RCC 7860 (cell line): Measurements from ENCODE around the gene RTP2.

Experiments
- DNase-seq: peaks from one replicate; pipeline ENCODE4 v3.0.0-alpha.2; 2015; ENCODE audit warnings: low spot score
- FAIRE-seq: peaks from 2 replicates; lab custom pipeline; 2012; peaks lifted over from hg19 to GRCh38; lab: Jason Lieb, UNC

Gene RTP2

GRCh38 chr3:187739094-187739560 is 36.8 kb upstream of the RTP2 start:
- no peak for FAIRE-seq

GRCh38 chr3:187738331-187739093 is 36.2 kb upstream of the RTP2 start:
- DNase-seq (peak; percentile 64), FAIRE-seq (peak; percentile 14)

More at GRCh38 chr3:187739094-187739560, 36.8 kb upstream of the RTP2 start:
- no peak for DNase-seq

- DNase-seq (no peak), FAIRE-seq (no peak)
Observed at GRCh38 chr3:187738071-187738330, 35.6 kb upstream of the RTP2 start.

GRCh38 chr3:187737368-187738070 is 35.2 kb upstream of the RTP2 start:
- peak; percentile 9 for DNase-seq

GRCh38 chr3:187737006-187737367 is 34.6 kb upstream of the RTP2 start:
- DNase-seq (no peak), FAIRE-seq (no peak)

More at GRCh38 chr3:187737368-187738070, 35.2 kb upstream of the RTP2 start:
- no peak for FAIRE-seq

- DNase-seq (peak; percentile 24), FAIRE-seq (peak; percentile 49)
Observed at GRCh38 chr3:187736418-187736871, 34.1 kb upstream of the RTP2 start.

- no peak for FAIRE-seq
- DNase-seq: no peak
Observed at GRCh38 chr3:187735837-187736236, 33.5 kb upstream of the RTP2 start.

GRCh38 chr3:187735383-187735782 is 33.0 kb upstream of the RTP2 start:
- DNase-seq (no peak), FAIRE-seq (no peak)

DNA sequence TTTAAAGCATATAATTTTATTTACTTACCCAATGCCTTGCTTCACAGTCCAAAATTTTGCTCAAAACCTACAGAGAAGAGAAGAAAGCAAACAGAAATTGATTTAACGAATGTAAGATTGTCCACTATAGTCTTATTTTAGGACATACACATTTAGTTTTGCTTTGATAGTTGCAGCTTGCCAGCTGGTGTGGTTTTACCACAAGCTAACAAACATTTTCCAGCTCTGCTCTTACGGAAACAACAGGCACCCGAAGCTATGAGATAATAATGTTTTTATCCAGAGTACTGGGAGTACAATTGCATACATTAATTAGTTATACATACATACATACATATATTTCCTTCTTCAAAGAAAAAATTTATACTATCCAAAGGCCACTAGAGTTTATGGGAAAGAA is 32.5 kb upstream of the RTP2 start:
- DNase-seq (no peak), FAIRE-seq (no peak)

DNA sequence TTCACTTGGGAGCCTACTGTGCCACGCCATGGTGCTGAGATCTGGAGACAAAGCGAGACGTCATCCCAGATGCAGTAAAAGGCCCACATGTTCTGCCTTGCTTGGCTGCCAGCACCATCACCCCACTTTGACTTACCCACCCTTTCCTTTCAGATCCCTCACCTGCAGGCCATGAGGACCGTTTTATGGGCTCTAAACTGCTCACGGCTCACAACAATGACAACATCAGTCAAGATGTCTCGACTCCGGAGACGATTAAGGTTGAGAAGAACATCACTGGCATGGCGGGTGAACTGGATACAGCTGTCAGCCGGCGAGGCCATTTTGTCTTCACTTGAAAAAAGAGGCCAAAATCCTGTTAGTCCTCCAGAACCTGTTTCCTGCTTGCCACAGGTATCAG is 31.0 kb upstream of the RTP2 start:
- DNase-seq (no peak), FAIRE-seq (no peak)

DNA sequence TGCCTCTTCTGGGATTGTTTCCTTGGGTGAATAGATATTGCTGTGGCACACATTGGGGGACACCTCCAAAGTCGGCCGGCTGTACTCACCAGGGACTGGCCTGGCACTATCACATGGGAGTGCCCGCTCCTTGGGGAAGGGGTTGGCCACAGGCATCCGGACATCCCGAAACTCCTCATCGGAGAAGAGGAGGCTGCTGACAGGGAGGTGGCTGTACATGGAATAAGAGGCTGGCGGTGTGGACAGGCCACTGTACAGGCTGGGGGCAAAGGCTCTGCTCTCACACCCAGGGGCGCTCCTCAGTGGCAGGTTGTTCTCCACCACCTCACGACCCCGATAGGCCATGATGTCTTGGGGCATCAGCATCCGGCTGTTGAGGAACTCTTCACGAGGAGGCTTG is 27.2 kb upstream of the RTP2 start:
- no peak for DNase-seq
- FAIRE-seq: no peak

DNA sequence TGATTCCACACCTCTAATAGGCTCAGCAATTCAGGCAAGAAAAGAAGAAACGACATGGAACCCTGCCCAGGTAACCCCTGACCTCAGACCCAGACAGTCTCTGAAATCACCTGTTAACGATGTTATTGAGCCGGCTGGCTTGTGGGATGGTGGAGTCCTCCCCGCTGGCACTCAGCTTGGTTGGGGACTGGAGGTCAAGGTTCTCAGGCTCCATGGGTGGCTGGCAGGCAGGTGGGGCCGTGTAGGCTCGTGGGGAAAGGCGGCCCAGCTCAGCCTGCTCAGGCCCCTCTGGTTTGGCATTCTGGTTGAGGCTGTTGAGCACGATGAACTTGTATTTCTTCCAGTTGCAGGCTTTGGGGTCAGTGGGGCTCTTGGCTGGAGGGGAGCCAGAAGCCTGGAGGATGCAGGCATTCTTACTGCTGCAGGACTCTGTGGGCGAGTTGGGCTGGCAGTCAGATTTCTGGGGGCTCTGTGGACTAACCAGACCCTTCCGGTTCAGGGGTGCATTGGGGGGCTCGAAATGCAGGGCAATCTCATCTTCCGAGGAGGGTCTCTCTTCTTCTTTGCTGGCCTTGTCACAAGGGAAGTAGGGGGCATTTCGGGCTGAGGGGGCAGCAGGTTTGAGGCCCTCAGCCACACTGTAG is 26.7 kb upstream of the RTP2 start:
- no peak for DNase-seq
- FAIRE-seq: no peak

- FAIRE-seq: no peak
- no peak for DNase-seq
Observed at GRCh38 chr3:187728248-187728647, 25.9 kb upstream of the RTP2 start.

GRCh38 chr3:187726564-187726963 is 24.2 kb upstream of the RTP2 start:
- FAIRE-seq (no peak), DNase-seq (no peak)

GRCh38 chr3:187725653-187726370 is 23.5 kb upstream of the RTP2 start:
- DNase-seq (no peak), FAIRE-seq (no peak)

DNA sequence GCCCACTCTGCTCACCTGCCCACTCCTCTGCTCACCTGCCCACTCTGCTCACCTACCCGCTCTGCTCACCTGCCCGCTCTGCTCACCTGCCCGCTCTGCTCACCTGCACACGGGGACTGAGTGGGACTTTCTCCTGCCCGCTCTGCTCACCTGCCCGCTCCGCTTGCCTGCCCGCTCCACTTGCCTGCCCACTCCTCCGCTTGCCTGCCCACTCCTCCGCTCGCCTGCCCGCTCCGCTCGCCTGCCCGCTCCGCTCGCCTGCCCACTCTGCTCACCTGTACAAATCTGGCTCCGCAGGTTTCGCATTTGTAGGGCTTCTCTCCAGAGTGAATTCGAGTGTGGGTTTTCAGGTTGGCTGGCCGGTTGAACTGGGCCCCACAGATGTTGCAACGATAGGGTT is 22.9 kb upstream of the RTP2 start:
- no peak for FAIRE-seq

GRCh38 chr3:187722206-187722612 is 19.9 kb upstream of the RTP2 start:
- no peak for DNase-seq
- no peak for FAIRE-seq

More for the DNA sequence above, 22.9 kb upstream of the RTP2 start:
- no peak for DNase-seq

- FAIRE-seq (no peak), DNase-seq (no peak)
Observed at GRCh38 chr3:187721055-187721454, 18.7 kb upstream of the RTP2 start.

- FAIRE-seq (no peak), DNase-seq (no peak)
Observed at GRCh38 chr3:187720337-187720670, 17.9 kb upstream of the RTP2 start.

DNA sequence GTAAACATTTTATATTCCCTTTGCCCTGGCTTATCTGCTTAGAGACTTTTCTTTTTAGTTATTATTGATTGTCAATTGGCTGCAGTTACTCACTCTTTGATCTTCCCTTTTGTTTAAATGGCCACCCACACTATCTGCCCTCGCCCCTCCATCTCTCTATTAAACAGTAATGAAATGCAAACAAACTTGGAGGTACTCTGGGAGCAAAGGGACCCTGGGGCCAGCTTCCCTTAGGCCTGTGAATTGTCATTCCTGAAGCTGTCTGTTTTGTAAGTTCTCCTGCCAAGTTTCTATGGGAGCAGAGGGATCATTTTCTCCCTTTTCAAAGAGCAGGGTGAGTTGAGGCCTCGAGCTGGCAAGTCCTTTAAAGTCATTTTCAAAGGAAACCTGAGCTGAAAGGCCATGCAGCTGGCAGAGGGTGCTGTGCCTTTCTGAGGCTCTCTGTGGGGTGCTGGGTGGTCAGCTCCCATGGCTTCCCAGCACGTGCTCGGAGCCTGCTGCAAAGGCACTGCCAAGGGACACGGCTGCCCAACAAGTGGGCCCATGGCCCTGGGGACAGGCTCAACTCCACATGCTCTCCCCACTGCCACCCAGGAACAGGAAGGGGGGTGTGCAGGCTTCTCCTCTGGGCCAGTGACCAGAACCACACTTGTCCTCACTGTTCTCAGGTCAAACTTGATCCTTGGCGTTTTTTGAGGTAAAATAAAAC is 17.4 kb upstream of the RTP2 start:
- FAIRE-seq: no peak
- DNase-seq: no peak

DNA sequence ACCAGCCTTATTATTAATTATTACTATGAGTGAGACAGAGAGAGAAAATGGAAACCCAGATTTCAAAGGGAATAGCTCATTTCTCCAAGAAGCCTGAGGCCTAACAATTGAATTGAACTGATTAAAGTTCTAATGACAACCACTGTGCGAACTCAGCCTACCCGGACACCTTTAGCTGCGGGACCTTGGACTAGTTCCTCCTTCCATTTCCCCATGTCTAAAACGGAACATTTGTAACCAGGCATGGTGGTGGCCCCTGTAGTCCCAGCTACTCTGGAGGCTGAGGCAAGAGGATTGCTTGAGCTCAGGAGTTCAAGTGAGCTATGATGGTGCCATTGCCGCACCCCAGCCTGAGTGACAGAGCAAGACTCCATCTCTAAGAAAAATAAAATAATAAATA is 16.4 kb upstream of the RTP2 start:
- DNase-seq: no peak
- FAIRE-seq: no peak
